Neural cell (in vitro differentiated cells): ENCODE measurements around the gene RELN. TPM values are rescaled to one million over a fixed set of nuclear protein-coding genes. Genes with fewer than 3 reads are reported as not detected.

ENCODE experiments used
- H2AFZ ChIP-seq: fragments of 200-600, 300-800 bp; sonication (generic), shearing (Covaris generic); 2 replicates; pipeline ENCODE4 v1.6.0; 2014; ENCODE audit warnings: low read depth, mild to moderate bottlenecking, antibody characterized with exemption, low read length, moderate library complexity
- H3F3A ChIP-seq: fragments of 200-600 bp; shearing (Covaris generic); 2 replicates; pipeline ENCODE4 v1.6.1; 2016; ENCODE audit warnings: mild to moderate bottlenecking, moderate library complexity, mixed read lengths, antibody characterized with exemption, low read length; ENCODE audit not compliant: insufficient read depth, poor library complexity, severe bottlenecking
- H3K27ac ChIP-seq: fragments of 200-600, 300-800 bp; sonication (generic), shearing (Covaris generic); 2 replicates; pipeline ENCODE4 v1.5.1; 2014; ENCODE audit warnings: mild to moderate bottlenecking, low read length, moderate library complexity
- H3K27me3 ChIP-seq: fragments of 300-800, 200-600 bp; sonication (generic), shearing (Covaris generic); 2 replicates; pipeline ENCODE4 v1.6.0; 2014; ENCODE audit warnings: mild to moderate bottlenecking, low read depth, low read length, moderate library complexity; ENCODE audit not compliant: insufficient read depth
- H3K36me3 ChIP-seq: fragments of 300-800, 200-600 bp; sonication (generic), shearing (Covaris generic); 2 replicates; pipeline ENCODE4 v1.5.1; 2014; ENCODE audit warnings: mild to moderate bottlenecking, antibody characterized with exemption, low read length, moderate library complexity; ENCODE audit not compliant: insufficient read depth
- H3K4me2 ChIP-seq: fragments of 300-800, 200-600 bp; sonication (generic), shearing (Covaris generic); 2 replicates; pipeline ENCODE4 v1.6.0; 2014; ENCODE audit warnings: mild to moderate bottlenecking, low read length
- H3K4me3 ChIP-seq: fragments of 300-800, 200-600 bp; sonication (generic), shearing (Covaris generic); 2 replicates; pipeline ENCODE4 v1.5.1; 2014; ENCODE audit warnings: mild to moderate bottlenecking, low read length, moderate library complexity
- H3K79me2 ChIP-seq: fragments of 200-600 bp; shearing (Covaris generic); replicated peaks from 2 replicates; pipeline ENCODE4 v1.6.0; 2014; ENCODE audit warnings: mild to moderate bottlenecking, low read length, moderate library complexity; ENCODE audit not compliant: insufficient read depth
- H3K9ac ChIP-seq: fragments of 300-800, 200-600 bp; sonication (generic), shearing (Covaris generic); 2 replicates; pipeline ENCODE4 v1.6.1; 2016; ENCODE audit warnings: mild to moderate bottlenecking, low read length, mixed read lengths
- H3K9me2 ChIP-seq: fragments of 200-600 bp; shearing (Covaris generic); 2 replicates; pipeline ENCODE4 v1.6.1; 2016; ENCODE audit warnings: mild to moderate bottlenecking, low read length, mixed read lengths; ENCODE audit not compliant: insufficient read depth
- H3K9me3 ChIP-seq: fragments of 200-600, 300-800 bp; sonication (generic), shearing (Covaris generic); 2 replicates; pipeline ENCODE4 v1.6.1; 2016; ENCODE audit warnings: mild to moderate bottlenecking, mixed run types, low read length, moderate library complexity, mixed read lengths
- H4K20me1 ChIP-seq: fragments of 200-600 bp; shearing (Covaris generic); 2 replicates; pipeline ENCODE4 v1.6.1; 2016; ENCODE audit warnings: mild to moderate bottlenecking, mixed run types; ENCODE audit not compliant: insufficient read depth
- CTCF ChIP-seq: fragments of 450-650 bp; IDR thresholded peaks from 2 replicates; pipeline ENCODE4 v1.5.1; 2014; ENCODE audit warnings: antibody characterized with exemption, mild to moderate bottlenecking, moderate library complexity; ENCODE audit not compliant: poor library complexity, severe bottlenecking
- EP300 ChIP-seq: fragments of 450-650 bp; conservative IDR thresholded peaks from 2 replicates; pipeline ENCODE4 v1.6.1; 2014; ENCODE audit warnings: antibody characterized with exemption, mild to moderate bottlenecking, moderate library complexity; ENCODE audit not compliant: poor library complexity, severe bottlenecking
- EZH2 ChIP-seq: fragments of 200-600, 300-800 bp; shearing (Covaris generic), sonication (generic); IDR thresholded peaks from 2 replicates; pipeline ENCODE4 v1.6.1; 2014; ENCODE audit warnings: antibody characterized with exemption, low read length, borderline replicate concordance, mild to moderate bottlenecking; ENCODE audit not compliant: insufficient read depth, poor library complexity, severe bottlenecking
- MXI1 ChIP-seq: fragments of 450-650 bp; conservative IDR thresholded peaks from 2 replicates; pipeline ENCODE4 v1.6.1; 2014; ENCODE audit warnings: antibody characterized with exemption, mild to moderate bottlenecking; ENCODE audit not compliant: poor library complexity, severe bottlenecking
- POLR2AphosphoS5 ChIP-seq: IDR thresholded peaks from 2 replicates; pipeline ENCODE4 v1.6.1; 2012
- RAD21 ChIP-seq: fragments of 450-650 bp; conservative IDR thresholded peaks from 2 replicates; pipeline ENCODE4 v1.6.1; 2014; ENCODE audit warnings: antibody characterized with exemption, mild to moderate bottlenecking, moderate library complexity
- REST ChIP-seq: IDR thresholded peaks from 2 replicates; pipeline ENCODE4 v1.6.1; 2012; ENCODE audit warnings: borderline replicate concordance
- SMC3 ChIP-seq: fragments of 450-650 bp; conservative IDR thresholded peaks from 2 replicates; pipeline ENCODE4 v1.6.1; 2014; ENCODE audit warnings: antibody characterized with exemption, mild to moderate bottlenecking, moderate library complexity; ENCODE audit not compliant: poor library complexity
- TAF1 ChIP-seq: IDR thresholded peaks from 2 replicates; pipeline ENCODE4 v1.6.1; 2012; ENCODE audit warnings: low read depth
- polyA plus RNA-seq: library from polyadenylated mRNA; depleted of rRNA; stranded (reverse); fragments of >200 nt; gene quantifications from 2 replicates; pipeline ENCODE4 v1.2.3, GENCODE V29; 2014

The RELN gene
- polyA plus RNA-seq, 1 donor from 2014 or later, result 178 TPM

- H3K79me2 ChIP-seq, result no peaks in the 10 kb centered on the region
- H3K36me3 ChIP-seq, result no peaks in the 10 kb centered on the region
- no peak overlapping the region for H3K27ac ChIP-seq
- H3K4me2 ChIP-seq, result no peak overlapping the region
- H3K4me3 ChIP-seq, result no peak overlapping the region
- no peaks in the 10 kb centered on the region for H4K20me1 ChIP-seq
- H3K9me3 ChIP-seq, result no peaks in the 10 kb centered on the region
- no peaks in the 10 kb centered on the region for H3K9me2 ChIP-seq
- no peaks in the 10 kb centered on the region for H3K27me3 ChIP-seq
- no peak for TF ChIP-seq MXI1
- no peak for TF ChIP-seq RAD21
- no peak for TF ChIP-seq TAF1
- TF ChIP-seq SMC3, result no peak
- TF ChIP-seq CTCF, result no peak
- TF ChIP-seq EP300, result no peak
- no peak for TF ChIP-seq REST
- no peak for TF ChIP-seq POLR2AphosphoS5
- TF ChIP-seq EZH2, result no peak
- peaks cover 5% of the 10 kb centered on the region for H3F3A ChIP-seq
- H3K9ac ChIP-seq, result no peak overlapping the region
- H2AFZ ChIP-seq, result no peak overlapping the region
Observed at GRCh38 chr7:103656221-103656620, 333.2 kb downstream of the RELN start.

- H3K27ac ChIP-seq, result no peak overlapping the region
- no peaks in the 10 kb centered on the region for H3K9me2 ChIP-seq
- H3K9ac ChIP-seq, result no peak overlapping the region
- no peak overlapping the region for H2AFZ ChIP-seq
- peak; percentile 60 for TF ChIP-seq POLR2AphosphoS5
- no peak for TF ChIP-seq MXI1
- no peak for TF ChIP-seq SMC3
- peak; percentile 66 for TF ChIP-seq REST
- no peak for TF ChIP-seq TAF1
- no peak for TF ChIP-seq CTCF
- no peak for TF ChIP-seq RAD21
- peak; percentile 86 for TF ChIP-seq EP300
- no peak overlapping the region for H3K4me3 ChIP-seq
- no peak overlapping the region for H3K4me2 ChIP-seq
- H4K20me1 ChIP-seq, result no peaks in the 10 kb centered on the region
- H3K79me2 ChIP-seq, result no peaks in the 10 kb centered on the region
- H3F3A ChIP-seq, result peaks cover 5% of the 10 kb centered on the region
- peaks cover 3% of the 10 kb centered on the region for H3K36me3 ChIP-seq
- H3K27me3 ChIP-seq, result no peaks in the 10 kb centered on the region
- no peaks in the 10 kb centered on the region for H3K9me3 ChIP-seq
Observed at GRCh38 chr7:103651593-103652377, 337.7 kb downstream of the RELN start.
